Measurements from ENCODE around the gene TRPM1. TPM values are rescaled to one million over a fixed set of nuclear protein-coding genes. Genes with fewer than 3 reads are reported as not detected.

The TRPM1 gene
- polyA plus RNA-seq, 3 donors from 2014 or later: 0.11 TPM; not detected in 2

GRCh38 chr15:31131853-31132375 is 30.4 kb upstream of the TRPM1 start:
- peaks cover 0 to 3% (median 0%) of the 10 kb centered on the region in 3 donors for H3K27me3 Mint-ChIP-seq (ENCODE audit: low read depth in 3 of 3)
- no peak for DNase-seq
- peaks cover 19 to 25% of the 10 kb centered on the region in 2 donors for H3K4me1 Mint-ChIP-seq
- no peak overlapping the region for H3K4me3 Mint-ChIP-seq
- no peak overlapping the region for H3K27ac Mint-ChIP-seq
- H3K36me3 Mint-ChIP-seq: no peaks in the 10 kb centered on the region
- no peaks in the 10 kb centered on the region for H3K9me3 Mint-ChIP-seq

DNA sequence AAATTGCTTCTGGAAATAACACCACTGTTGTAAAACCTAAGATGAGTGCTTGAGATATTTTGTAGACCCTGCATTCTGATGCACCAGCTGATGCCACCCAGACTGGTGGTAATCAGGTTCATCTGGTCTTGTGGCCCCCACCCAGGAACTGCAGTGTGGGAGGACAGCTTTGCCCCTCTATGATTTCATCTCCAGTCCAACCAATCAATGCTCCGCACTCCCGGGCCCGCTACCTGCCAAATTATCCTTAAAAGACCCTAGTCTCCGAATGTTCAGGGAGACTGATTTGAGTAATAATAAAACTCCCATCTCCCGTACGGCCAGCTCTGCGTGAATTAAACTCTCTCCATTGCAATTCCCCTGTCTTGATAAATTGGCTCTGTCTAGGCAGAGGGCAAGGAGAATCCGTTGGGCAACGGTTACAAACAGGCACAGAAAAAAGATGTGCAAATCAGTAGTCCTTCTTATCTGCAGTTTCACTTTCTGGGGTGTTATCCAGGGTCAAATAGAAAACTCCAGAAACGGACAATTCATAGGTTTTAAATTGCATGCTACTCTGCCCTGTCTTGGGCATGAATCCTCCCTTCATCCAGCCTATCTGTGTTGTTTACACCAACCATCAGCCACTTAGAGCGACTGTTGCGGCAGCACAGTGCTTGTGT is 29.2 kb upstream of the TRPM1 start:
- peak overlapping the region in 2 of 6 donors; percentile 14 to 42 for H3K27ac Mint-ChIP-seq
- H3K27me3 Mint-ChIP-seq (ENCODE audit: low read depth in 3 of 3): peaks cover 0 to 4% (median 3%) of the 10 kb centered on the region in 3 donors

GRCh38 chr15:31129769-31130303 is 28.3 kb upstream of the TRPM1 start:
- no peaks in the 10 kb centered on the region for H3K36me3 Mint-ChIP-seq
- H3K27me3 Mint-ChIP-seq (ENCODE audit: low read depth in 3 of 3): peaks cover 0 to 4% (median 3%) of the 10 kb centered on the region in 3 donors
- no peaks in the 10 kb centered on the region for H3K9me3 Mint-ChIP-seq
- no peak for DNase-seq
- no peak overlapping the region for H3K4me3 Mint-ChIP-seq
- peaks cover 12 to 19% of the 10 kb centered on the region in 2 donors for H3K4me1 Mint-ChIP-seq
- no peak overlapping the region for H3K27ac Mint-ChIP-seq

More for the DNA sequence above, 29.2 kb upstream of the TRPM1 start:
- no peaks in the 10 kb centered on the region for H3K36me3 Mint-ChIP-seq
- peak overlapping the region in 1 of 5 donors; percentile 82 for H3K4me3 Mint-ChIP-seq
- H3K4me1 Mint-ChIP-seq: peaks cover 16 to 23% of the 10 kb centered on the region in 2 donors
- no peaks in the 10 kb centered on the region for H3K9me3 Mint-ChIP-seq
- DNase-seq: no peak

GRCh38 chr15:31128919-31129768 is 27.6 kb upstream of the TRPM1 start:
- Mint-ChIP-seq H3K4me3 (no peak overlapping the region), H3K27ac (no peak overlapping the region), H3K36me3 (no peaks in the 10 kb centered on the region), H3K4me1 (peaks cover 12 to 19% of the 10 kb centered on the region in 2 donors), H3K27me3 (ENCODE audit: low read depth in 3 of 3) (peaks cover 0 to 4% (median 3%) of the 10 kb centered on the region in 3 donors), H3K9me3 (no peaks in the 10 kb centered on the region)
- peak; percentile 66 to 76 (median 67) for DNase-seq

- Mint-ChIP-seq H3K4me3 (no peak overlapping the region), H3K27ac (no peak overlapping the region), H3K4me1 (peaks cover 12 to 19% of the 10 kb centered on the region in 2 donors), H3K27me3 (ENCODE audit: low read depth in 3 of 3) (peaks cover 0 to 3% (median 2%) of the 10 kb centered on the region in 3 donors), H3K9me3 (no peaks in the 10 kb centered on the region), H3K36me3 (no peaks in the 10 kb centered on the region)
- no peak for DNase-seq
These were observed 27.0 kb upstream of the TRPM1 start for GRCh38 chr15:31128477-31128876.

- Mint-ChIP-seq H3K27ac (no peak overlapping the region), H3K4me3 (no peak overlapping the region), H3K4me1 (peaks cover 12 to 19% of the 10 kb centered on the region in 2 donors), H3K27me3 (ENCODE audit: low read depth in 3 of 3) (peaks cover 0 to 3% (median 2%) of the 10 kb centered on the region in 3 donors), H3K9me3 (peaks cover 0 to 2% (median 0%) of the 10 kb centered on the region in 6 donors), H3K36me3 (no peaks in the 10 kb centered on the region)
- no peak for DNase-seq
These were observed 26.2 kb upstream of the TRPM1 start for GRCh38 chr15:31127596-31128261.

DNA sequence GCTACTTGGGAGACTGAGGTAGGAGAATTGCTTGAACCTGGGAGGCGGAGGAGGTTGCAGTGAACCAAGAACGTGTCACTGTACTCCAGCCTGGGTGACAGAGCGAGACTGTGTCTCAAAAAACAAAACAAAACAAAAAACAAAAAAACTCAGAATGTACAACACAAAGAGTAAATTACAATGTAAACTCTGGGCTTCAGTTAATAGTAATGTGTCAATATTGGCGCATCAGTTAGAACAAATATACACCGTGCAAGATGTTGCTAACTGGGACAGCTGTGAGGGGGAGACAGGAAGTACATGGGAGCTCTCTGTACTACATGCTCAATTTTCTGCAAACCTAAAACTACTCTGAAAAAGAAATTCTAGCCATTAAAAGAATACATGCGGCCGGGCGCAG is 23.5 kb upstream of the TRPM1 start:
- DNase-seq: no peak
- Mint-ChIP-seq H3K36me3 (peaks cover 8 to 14% (median 9%) of the 10 kb centered on the region in 3 donors), H3K9me3 (peaks cover 3 to 16% (median 7%) of the 10 kb centered on the region in 6 donors), H3K4me3 (no peak overlapping the region), H3K4me1 (peaks cover 5 to 7% of the 10 kb centered on the region in 2 donors), H3K27ac (no peak overlapping the region), H3K27me3 (ENCODE audit: low read depth in 3 of 3) (peaks cover 0 to 3% (median 2%) of the 10 kb centered on the region in 3 donors)

- Mint-ChIP-seq H3K4me1 (no peaks in the 10 kb centered on the region), H3K36me3 (peaks cover 7 to 14% (median 10%) of the 10 kb centered on the region in 3 donors), H3K9me3 (peaks cover 0 to 12% (median 5%) of the 10 kb centered on the region in 6 donors), H3K27me3 (ENCODE audit: low read depth in 3 of 3) (peaks cover 0 to 3% (median 2%) of the 10 kb centered on the region in 3 donors), H3K4me3 (no peak overlapping the region), H3K27ac (no peak overlapping the region)
- no peak for DNase-seq
These were observed 15.0 kb upstream of the TRPM1 start for GRCh38 chr15:31116423-31117030.

- no peak overlapping the region for H3K27ac Mint-ChIP-seq
- H3K9me3 Mint-ChIP-seq: peaks cover 0 to 10% (median 4%) of the 10 kb centered on the region in 6 donors
- no peak for DNase-seq
- H3K4me3 Mint-ChIP-seq: no peak overlapping the region
- H3K27me3 Mint-ChIP-seq (ENCODE audit: low read depth in 3 of 3): peaks cover 0 to 4% (median 0%) of the 10 kb centered on the region in 3 donors
- H3K4me1 Mint-ChIP-seq: no peaks in the 10 kb centered on the region
- H3K36me3 Mint-ChIP-seq: peaks cover 4 to 11% (median 8%) of the 10 kb centered on the region in 3 donors
These were observed 9.6 kb upstream of the TRPM1 start for GRCh38 chr15:31111091-31111647.

DNA sequence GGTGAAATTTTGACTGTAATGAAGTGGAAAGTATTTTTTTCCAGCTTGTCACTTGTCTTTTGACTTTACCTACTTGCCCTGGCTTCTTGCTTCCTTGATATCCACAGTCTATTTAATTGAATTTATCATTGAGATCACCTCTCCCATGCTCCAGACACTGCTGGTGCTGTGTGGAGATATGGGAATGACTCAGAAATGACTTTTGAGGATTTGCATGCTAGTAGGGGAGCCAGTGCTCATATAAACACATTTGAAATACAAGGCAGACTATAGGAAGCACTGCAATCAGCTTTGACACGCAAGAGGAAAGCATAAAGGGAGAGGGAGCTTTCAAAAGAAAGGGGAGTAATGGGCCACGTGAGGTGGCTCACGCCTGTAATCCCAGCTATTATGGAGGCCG is 7.3 kb upstream of the TRPM1 start:
- Mint-ChIP-seq H3K27me3 (ENCODE audit: low read depth in 3 of 3) (peaks cover 0 to 2% (median 0%) of the 10 kb centered on the region in 3 donors), H3K4me1 (no peaks in the 10 kb centered on the region), H3K9me3 (peaks cover 0 to 2% (median 0%) of the 10 kb centered on the region in 6 donors), H3K4me3 (no peak overlapping the region), H3K36me3 (peaks cover 0 to 4% (median 3%) of the 10 kb centered on the region in 3 donors), H3K27ac (peak overlapping the region in 1 of 6 donors; percentile 4)
- no peak for DNase-seq

GRCh38 chr15:31106495-31107300 is 5.2 kb upstream of the TRPM1 start:
- Mint-ChIP-seq H3K27ac (no peak overlapping the region), H3K4me1 (no peaks in the 10 kb centered on the region), H3K4me3 (no peak overlapping the region), H3K36me3 (peaks cover 0 to 4% (median 0%) of the 10 kb centered on the region in 3 donors), H3K27me3 (ENCODE audit: low read depth in 3 of 3) (peaks cover 0 to 5% (median 0%) of the 10 kb centered on the region in 3 donors), H3K9me3 (peaks cover 0 to 2% (median 0%) of the 10 kb centered on the region in 6 donors)
- DNase-seq: no peak

DNA sequence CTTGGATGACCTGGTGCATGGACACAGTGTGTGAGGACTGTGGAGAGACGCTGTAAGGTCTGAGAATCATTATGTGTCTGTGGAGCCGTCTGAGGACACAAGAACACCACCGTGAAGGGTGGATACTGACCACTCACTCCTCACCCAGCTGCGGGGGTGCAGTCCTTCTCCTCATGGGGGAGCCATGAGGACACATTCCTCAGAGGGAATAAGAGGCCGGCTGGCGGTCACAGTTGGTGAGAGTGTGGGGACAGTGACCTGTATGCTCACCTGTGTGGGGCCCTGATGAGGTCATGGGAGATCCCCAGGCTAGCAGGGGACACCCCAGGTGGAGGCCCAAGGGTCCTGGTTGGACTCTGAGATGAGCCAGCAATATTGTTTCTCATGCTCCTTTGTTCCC is 2.5 kb upstream of the TRPM1 start:
- Mint-ChIP-seq H3K36me3 (peaks cover 0 to 4% (median 0%) of the 10 kb centered on the region in 3 donors), H3K9me3 (peaks cover 0 to 2% (median 0%) of the 10 kb centered on the region in 6 donors), H3K27me3 (ENCODE audit: low read depth in 3 of 3) (peaks cover 0 to 4% (median 0%) of the 10 kb centered on the region in 3 donors), H3K4me3 (no peak overlapping the region), H3K4me1 (peaks cover 0 to 4% of the 10 kb centered on the region in 2 donors), H3K27ac (no peak overlapping the region)
- no peak for DNase-seq
